Kidney epithelial cell (primary cell): ENCODE measurements around the gene NXNL2. TPM values are rescaled to one million over a fixed set of nuclear protein-coding genes. Genes with fewer than 3 reads are reported as not detected.

Experiments
- DNase-seq: peaks from one replicate; pipeline ENCODE4 v3.0.0-alpha.2; 2010; ENCODE audit warnings: low read depth
- H3K27me3 ChIP-seq: 2 replicates; pipeline ENCODE4 v1.6.0; 2011; ENCODE audit warnings: low read length; ENCODE audit not compliant: control insufficient read depth, insufficient read depth
- H3K36me3 ChIP-seq: 2 replicates; pipeline ENCODE4 v1.5.1; 2011; ENCODE audit warnings: low read length; ENCODE audit not compliant: control insufficient read depth, insufficient read depth
- H3K4me3 ChIP-seq: 2 replicates; pipeline ENCODE4 v1.5.1; 2011; ENCODE audit warnings: low read depth, mild to moderate bottlenecking, control low read depth, low read length
- total RNA-seq: library from RNA; depleted of rRNA; stranded (reverse); fragments of >200 nt; gene quantifications from 2 replicates; pipeline ENCODE4 v1.2.3, GENCODE V29; 2015
- TF ChIP-seq, protein P1 (sequence below): IDR thresholded peaks from 2 replicates; pipeline ENCODE4 v1.5.1; 2011; ENCODE audit warnings: mild to moderate bottlenecking, moderate library complexity, low read length, control low read depth, inconsistent platforms; ENCODE audit not compliant: insufficient read depth, poor library complexity, severe bottlenecking

Gene NXNL2
- total RNA-seq, 1 donor from 2014 or later: 4.3 TPM

DNA sequence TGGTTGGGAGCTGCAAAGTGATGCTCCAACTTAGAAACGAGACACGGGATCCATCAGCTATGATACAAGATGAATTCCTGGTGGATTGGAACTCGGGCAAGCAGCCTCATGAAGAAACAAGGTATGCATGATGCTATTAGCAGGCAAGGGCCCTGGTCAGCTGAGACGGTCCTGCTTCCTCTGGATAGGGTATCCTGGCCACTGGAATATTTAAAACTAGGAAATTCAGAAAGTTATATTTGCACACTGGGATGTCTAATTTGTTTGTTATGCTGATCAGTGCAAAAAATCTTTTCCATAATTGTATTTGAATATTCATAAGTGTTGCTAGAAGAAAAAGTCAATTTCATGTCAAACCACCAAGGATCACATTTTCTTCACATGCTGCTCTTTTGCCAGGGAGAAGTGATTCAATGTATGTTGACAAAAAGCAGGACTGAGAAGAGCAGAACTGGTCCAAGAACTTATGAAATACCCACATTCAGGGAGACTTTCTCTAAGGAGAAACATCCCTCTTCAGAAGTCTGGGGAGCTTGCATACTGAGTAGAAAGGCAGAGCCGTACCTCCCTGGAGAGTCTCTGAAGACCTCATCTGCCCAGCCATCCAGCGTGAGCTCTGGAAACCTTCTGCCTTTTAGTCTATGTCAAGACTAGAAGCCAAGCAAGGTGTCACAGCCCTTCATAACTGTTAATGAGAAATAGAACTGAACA is 6.7 kb upstream of the NXNL2 start:
- H3K27me3 ChIP-seq: no peaks in the 10 kb centered on the region
- DNase-seq: no peak

GRCh38 chr9:88529496-88529895 is 5.5 kb upstream of the NXNL2 start:
- DNase-seq: no peak
- Histone ChIP-seq H3K36me3 (no peaks in the 10 kb centered on the region), H3K4me3 (no peak overlapping the region), H3K27me3 (no peaks in the 10 kb centered on the region)
- TF ChIP-seq, protein P1, sequence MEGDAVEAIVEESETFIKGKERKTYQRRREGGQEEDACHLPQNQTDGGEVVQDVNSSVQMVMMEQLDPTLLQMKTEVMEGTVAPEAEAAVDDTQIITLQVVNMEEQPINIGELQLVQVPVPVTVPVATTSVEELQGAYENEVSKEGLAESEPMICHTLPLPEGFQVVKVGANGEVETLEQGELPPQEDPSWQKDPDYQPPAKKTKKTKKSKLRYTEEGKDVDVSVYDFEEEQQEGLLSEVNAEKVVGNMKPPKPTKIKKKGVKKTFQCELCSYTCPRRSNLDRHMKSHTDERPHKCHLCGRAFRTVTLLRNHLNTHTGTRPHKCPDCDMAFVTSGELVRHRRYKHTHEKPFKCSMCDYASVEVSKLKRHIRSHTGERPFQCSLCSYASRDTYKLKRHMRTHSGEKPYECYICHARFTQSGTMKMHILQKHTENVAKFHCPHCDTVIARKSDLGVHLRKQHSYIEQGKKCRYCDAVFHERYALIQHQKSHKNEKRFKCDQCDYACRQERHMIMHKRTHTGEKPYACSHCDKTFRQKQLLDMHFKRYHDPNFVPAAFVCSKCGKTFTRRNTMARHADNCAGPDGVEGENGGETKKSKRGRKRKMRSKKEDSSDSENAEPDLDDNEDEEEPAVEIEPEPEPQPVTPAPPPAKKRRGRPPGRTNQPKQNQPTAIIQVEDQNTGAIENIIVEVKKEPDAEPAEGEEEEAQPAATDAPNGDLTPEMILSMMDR: no peak

More for the DNA sequence above, 6.7 kb upstream of the NXNL2 start:
- TF ChIP-seq, protein P1: no peak
- Histone ChIP-seq H3K36me3 (no peaks in the 10 kb centered on the region), H3K4me3 (no peak overlapping the region)

- no peaks in the 10 kb centered on the region for H3K36me3 ChIP-seq
- H3K27me3 ChIP-seq: no peaks in the 10 kb centered on the region
- DNase-seq: peak; percentile 65
- TF ChIP-seq, protein P1: no peak
- no peak overlapping the region for H3K4me3 ChIP-seq
Measured at GRCh38 chr9:88530051-88530450, 4.9 kb upstream of the NXNL2 start.

DNA sequence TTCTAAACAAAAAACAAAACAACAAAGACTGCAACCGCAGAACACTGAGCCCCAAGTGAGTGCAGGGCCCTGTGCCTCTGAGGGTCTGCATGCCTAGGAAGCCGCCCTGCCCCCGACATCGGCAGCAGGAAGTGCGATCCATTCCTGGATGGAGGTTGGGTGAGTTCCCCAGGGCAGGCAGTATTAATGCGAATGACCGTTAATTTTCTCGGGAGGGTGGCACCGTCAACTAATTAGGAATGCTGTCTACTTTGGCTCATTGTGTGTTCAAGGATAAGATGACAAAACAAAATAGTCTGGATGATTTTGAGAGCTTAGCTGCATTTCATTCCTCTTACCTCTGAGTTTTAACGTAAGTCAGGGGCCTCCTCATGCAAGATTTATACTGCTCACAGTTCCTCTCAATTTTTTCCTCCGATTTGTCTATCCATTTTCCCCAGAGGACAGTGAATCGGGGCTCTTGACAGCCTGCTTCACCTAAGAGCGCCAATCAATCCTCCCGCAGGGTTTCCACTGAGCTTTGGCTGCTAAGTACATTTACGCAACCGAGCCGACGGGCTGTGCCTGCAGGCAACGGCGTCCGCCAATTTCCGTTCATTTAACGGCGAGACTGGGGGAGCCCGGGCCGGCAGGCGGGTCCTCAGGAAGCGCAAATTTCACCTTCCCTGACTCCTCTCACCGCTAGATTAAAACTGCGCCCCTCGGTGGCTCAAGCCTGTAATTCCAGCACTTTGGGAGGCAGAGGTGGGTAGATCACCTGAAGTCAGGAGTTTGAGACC is 2.9 kb upstream of the NXNL2 start:
- H3K4me3 ChIP-seq: peak overlapping the region; percentile 14
- H3K36me3 ChIP-seq: no peaks in the 10 kb centered on the region
- peak; percentile 26 for DNase-seq
- TF ChIP-seq, protein P1: peak; percentile 32
- no peaks in the 10 kb centered on the region for H3K27me3 ChIP-seq

GRCh38 chr9:88533951-88534455 is 975 bp upstream of the NXNL2 start:
- no peaks in the 10 kb centered on the region for H3K36me3 ChIP-seq
- no peaks in the 10 kb centered on the region for H3K27me3 ChIP-seq
- TF ChIP-seq, protein P1: no peak
- DNase-seq: no peak
- H3K4me3 ChIP-seq: peak overlapping the region; percentile 70
